Activated CD4-positive, alpha-beta T cell treated with anti-CD3 and anti-CD28 coated beads for 48 hours (primary cell): ENCODE data around the gene NPAS2.

ENCODE experiments used
- DNase-seq: peaks from one replicate; pipeline ENCODE4 v3.0.0-alpha.2; 2020

Gene NPAS2

DNA sequence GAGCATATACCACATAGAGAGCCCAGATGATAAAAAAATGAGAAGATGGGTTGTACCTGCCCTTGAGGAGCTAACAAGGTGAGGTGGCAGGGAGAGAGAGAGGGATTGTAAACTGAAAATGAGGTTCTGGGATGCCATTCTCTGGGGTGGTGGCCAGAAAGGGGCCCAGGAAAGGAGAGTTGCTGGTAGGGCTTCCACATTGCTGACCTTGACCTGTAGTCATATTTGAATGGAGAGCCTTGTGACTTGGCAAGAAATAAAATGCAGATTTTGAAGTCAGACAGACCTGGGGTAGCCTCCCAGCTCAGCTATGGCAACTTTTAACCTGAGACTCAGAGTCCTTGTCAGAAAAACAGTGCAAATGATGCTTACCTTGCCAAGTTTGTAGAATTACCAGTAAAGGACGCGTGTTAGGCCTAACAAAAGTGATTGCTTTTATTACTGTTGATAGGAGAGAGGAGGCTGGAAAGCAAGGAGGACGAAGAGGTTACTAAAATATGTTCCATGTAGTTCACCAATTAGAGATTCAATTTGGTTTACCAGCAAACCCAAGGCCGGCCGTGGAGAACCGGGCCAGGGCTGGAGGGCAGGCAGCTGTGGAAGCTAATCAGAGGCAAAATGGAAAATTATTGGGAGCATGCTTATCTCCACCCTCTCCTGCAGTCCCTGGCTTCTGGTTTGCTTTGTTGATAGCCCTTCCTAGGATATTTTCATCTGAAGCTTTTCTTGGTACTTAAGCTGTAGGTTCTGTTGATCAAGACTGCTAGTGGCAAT, 3.9 kb downstream of the NPAS2 start:
- DNase-seq, result no peak

DNA sequence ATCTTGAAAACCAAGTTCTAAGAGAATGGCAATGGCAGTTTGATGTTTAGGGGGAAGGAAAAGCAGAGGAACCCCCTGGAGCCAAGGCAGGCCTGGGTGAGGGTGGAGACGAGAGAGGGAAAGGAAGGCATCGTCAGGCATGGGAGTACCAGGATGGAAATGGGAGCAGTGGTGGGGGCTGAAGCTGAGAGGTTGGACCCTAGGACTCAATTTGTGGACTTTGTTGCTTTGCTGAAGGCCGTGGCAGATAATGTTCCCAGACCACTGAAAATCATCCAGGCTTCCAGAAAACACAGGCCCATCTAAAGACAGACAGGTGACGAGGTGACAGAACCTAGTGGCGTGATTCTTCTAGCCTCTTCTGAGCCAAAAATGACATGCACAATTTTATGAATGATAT, 4.9 kb downstream of the NPAS2 start:
- no peak for DNase-seq

DNA sequence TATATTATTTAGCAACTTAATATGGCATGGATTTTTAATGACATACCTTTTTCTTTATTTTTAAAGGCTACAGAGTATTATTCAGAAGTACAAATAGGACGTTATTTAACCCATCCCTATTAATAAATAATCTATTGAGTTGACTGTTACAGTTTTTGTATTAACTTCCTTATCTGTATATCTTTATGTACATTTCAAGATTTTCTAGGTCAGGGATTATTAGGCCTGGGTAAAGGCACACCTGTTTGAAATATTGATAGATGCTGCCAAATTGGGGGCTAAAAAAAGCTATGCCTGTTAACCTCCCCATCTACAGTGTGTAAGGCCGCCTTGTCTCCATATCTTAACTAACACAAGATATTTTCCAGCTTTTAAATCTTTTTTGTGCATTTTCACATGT, 6.6 kb downstream of the NPAS2 start:
- DNase-seq, result no peak

DNA sequence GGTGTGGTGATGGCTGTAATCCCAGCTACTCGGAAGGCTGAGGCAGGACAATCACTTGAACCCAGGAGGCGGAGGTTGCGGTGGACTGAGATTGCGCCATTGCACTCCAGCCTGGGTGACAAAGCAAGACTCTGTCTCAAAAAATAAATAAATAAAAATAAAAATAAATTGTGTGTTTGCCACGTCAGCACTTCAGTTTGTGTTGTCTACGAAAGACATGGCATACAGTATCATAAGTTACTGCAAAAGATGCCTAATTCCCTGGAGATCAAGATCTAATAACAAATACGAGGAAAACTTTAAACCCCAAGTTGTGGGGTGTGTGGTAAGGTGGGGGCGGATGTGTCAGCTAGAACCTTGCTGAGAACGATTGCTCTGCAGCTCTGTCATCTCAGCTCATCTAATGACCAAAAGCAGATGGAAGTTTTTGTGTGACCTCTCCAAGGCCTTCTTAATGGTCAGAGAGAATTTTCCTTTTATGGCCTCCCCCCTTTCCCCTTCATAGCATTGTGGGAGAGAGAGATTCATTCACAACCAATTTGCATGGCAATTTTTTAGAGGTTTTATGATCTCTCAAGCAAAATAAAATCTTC, 11.3 kb downstream of the NPAS2 start:
- no peak for DNase-seq

DNA sequence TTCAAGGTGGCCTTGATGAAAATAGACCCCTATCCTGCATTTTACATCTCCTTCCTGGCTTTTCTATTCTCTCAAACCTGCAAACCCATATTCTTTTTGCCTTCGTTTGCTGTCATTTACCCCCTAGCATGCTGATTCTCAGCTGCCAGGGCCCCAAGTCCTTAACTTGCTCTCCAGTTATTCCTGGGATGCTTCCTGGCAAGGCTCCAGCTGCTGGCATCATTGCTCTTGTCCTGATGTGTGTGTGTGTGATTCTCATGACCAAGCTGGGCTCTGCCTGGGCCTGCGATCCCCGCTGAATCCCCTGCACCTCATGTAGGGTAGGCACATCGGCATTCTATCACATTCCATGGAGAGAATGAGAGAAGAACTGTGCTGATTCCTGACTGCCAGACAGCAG, 11.9 kb downstream of the NPAS2 start:
- no peak for DNase-seq

DNA sequence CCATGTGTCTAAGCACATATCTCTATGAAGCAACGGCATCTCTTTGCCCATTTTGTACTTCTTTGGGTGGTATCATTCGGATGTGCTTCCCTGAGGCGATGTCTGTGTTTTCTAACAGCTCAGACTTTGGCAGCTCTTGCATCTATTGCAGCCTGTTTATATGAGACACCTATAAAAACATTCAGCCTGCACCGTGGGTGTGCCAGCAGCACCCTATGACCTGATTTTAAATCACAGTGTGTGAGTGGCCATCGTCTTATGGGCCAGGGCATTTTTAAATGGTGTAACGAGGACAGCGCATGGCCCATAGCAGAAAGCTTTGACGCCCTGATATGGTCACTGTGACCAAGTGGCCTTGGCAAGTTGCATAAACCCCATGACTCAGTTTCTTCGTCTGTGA, 12.9 kb downstream of the NPAS2 start:
- DNase-seq, result no peak

DNA sequence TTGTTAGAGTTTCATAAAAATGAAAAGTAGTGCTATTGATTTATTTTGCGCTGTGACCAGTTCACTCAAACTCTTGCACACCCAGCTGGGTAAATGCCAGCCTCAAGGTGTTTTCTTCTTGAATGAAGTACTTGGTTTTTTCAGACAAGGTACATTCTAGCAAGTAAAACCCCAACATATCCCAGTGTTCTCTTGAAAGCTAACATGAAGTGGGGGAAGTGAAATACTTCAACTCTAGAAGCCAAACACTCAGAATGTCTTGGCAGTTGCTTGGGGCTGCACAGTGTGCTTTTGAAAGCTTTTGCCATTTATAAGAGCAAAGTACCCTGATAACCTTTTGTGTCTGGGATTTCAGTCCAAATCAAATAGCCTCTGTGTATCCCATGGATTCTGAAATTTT, 13.4 kb downstream of the NPAS2 start:
- DNase-seq, result no peak

DNA sequence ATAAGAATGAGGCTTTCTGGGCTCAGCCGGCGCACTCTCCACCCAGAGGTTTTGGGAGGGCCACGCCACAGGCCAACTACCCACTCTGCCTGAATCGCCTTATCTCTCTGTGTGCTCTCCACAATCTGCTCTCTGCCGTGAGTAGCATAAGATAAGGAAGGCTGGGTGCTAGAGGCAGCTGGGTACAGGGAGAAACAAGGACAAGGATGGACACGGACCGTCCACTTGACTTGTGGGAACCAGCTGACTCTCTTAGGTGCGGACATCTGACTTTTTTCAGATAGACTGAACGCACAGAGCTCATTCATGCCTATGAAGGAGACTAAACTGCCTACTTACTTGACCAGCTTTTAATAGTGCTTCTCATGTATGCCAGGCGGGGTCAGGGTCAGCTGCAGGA, 14.3 kb downstream of the NPAS2 start:
- no peak for DNase-seq

DNA sequence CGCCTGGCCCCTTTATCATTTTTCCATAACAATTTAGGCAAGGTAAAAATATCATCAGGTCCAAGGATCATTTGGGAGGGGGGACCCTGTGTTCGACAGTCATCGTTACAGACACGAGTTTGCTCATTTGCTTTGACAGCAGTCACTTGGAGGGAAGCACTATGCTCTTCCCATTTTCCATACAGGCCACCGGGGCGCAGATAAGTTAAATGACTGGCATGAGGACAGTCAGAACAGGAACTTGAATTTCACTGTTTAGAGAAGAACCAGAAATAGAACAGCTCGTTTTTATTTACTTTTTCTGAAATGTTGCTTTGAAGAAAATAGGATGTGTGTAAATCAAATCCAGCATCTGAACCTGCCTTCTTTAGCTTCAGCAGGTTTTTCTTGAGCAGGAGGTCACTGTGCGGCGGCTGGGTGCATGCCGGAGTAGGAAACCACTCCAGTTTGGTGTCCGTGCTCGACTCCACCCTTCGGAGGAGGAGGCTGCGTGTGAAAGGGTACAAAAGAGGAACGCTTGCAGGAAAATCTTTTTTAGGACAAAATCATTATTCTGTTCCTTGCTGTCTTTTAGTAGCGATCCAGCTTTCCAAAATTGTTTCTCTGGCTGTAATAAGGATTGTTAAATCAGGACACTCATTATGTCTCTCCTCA, 15.2 kb downstream of the NPAS2 start:
- DNase-seq, result no peak

DNA sequence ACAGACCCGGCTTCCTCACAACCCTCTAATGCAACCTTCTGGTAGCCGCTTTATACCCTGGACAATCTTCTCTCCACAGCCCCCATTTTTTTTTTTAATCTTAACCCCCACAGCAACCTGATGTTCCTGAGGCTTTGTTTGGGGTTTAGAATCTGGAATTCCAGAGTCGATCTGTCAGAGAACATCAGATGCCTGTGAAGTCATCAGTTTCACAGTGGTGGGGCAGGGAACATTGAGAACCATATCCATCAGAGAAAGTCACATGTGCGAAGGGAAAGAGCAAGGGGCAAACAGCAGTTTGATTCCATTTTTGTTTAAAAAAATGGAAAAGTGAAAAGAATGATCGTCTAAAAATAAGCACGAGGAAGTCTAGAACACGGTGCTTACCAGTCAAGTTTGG, 20.6 kb downstream of the NPAS2 start:
- DNase-seq, result no peak

DNA sequence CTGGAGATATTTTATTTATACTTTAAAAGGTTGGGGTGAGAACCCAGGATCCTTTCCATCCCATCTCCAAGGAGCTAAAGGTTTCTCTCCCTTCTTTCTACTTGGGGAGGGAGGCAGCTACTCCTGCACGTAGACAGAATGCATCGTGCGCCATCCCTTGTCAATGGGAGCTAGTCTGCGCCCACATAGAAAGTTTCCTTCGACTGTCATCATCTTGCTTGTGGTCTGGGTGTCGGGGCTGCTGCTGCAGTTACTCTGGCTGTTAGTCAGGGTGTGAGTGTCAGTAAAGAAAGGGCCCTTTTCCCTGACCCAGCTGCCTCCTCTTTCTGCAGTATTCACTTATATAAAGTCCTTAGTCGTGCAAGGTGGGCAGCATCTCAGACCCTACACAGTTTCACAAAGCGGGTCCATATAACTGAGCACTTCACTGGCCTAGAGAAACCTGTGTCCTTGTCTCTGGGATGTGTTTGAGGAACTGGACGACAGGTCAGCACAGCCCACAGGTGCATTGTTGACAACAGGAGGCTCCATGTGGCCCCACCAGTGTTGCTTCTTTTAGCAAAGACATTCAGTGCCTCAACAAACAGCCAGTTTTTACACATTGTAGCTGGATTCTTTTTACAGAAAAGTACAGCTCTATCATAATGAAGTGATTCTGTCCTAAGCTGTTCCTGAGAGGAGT, 22.4 kb downstream of the NPAS2 start:
- no peak for DNase-seq

DNA sequence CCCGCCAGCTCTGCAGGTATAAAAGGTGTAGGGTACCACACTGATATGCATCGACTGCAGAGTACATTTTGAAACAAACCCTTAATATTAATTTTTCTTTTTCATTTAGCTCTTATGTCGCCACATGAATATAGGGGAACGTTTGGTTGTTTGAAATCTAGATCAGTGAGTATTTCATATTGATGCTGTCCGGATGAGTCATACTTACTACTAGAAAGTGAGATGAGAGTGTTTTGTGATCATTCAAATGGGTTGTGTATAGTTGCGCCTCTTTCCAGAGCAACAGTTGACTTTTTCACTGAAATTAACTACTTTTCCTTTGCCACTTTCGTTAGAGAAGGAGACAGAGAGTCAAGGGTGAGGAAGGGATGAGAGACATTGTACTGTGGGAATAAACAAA, 24.6 kb downstream of the NPAS2 start:
- DNase-seq, result no peak

DNA sequence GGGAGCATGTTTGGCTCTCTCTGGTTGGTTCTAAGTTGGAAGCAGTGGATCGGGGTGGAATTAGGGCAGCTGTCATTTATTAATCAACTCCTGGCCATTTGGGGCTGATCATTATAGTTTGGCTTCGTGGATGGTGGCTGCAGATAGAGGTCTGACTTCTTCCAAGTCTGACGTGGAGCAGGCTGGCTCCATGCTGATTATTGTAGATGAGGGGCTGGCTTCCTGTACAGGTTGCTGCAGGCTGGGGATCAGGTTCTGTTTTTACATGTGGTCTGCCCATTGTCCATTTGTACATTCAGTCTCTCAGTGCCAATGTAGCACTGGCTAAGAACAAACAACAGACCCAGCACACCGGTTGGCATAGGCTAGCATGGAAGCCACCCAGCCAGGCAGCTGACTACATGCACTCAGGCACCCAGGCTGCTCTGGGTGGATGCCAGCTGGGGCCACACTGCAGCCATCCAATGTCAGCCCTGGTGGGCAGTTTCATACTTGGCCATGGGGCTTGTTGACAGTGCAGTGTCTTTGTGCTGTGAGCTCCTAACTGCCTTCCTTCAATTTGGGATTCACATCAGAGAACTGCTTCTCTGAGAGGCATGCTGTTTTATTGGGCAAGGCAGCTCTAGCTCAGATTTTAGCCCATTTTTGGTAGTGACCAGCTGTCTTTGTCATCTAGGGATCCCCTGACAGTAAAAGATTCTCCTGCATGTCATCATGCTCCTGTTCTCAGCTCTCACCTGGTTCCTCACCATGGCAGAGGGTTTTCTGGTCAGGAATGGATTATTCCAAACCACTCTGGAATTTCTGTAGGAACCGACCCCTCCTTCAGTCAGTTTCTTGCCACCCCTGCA, 25.4 kb downstream of the NPAS2 start:
- DNase-seq, result no peak

DNA sequence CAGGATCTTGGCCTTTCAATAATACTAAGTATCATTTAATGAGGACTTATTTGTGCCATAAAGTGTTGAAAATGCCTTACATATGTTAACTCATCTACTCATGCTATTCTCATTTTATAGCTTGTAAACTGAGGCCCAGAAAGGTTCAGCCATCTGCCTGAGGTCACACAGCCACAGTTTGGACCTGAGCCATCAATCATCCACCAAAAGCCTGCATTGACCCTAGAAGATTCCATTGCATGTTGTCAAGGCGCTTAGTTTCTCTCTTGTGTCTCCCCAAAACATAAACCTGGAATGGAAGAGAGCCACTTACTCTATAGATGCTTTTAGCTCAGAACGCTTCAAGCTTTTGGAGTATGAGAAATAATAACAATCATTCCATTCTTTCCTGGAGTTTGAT, 26.8 kb downstream of the NPAS2 start:
- DNase-seq, result no peak

DNA sequence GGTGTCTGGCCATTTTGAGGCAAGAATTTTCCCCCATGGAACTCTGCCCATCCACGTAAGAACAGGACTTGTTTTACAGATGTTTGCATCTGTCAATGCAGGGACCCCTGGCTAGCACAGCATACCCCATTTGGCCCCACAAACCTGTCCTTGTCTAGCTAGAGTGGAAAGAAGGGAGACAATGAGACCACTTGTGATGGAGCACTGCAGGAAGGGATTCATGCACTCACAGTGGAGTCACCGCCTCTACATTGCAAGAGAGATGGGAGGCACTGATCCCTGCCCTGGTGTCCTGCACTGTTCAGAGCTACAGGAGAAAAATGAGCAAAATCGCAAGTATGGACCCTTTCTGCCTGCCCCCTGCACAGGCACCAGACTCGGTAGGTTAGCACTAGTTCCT, 32.5 kb downstream of the NPAS2 start:
- no peak for DNase-seq

DNA sequence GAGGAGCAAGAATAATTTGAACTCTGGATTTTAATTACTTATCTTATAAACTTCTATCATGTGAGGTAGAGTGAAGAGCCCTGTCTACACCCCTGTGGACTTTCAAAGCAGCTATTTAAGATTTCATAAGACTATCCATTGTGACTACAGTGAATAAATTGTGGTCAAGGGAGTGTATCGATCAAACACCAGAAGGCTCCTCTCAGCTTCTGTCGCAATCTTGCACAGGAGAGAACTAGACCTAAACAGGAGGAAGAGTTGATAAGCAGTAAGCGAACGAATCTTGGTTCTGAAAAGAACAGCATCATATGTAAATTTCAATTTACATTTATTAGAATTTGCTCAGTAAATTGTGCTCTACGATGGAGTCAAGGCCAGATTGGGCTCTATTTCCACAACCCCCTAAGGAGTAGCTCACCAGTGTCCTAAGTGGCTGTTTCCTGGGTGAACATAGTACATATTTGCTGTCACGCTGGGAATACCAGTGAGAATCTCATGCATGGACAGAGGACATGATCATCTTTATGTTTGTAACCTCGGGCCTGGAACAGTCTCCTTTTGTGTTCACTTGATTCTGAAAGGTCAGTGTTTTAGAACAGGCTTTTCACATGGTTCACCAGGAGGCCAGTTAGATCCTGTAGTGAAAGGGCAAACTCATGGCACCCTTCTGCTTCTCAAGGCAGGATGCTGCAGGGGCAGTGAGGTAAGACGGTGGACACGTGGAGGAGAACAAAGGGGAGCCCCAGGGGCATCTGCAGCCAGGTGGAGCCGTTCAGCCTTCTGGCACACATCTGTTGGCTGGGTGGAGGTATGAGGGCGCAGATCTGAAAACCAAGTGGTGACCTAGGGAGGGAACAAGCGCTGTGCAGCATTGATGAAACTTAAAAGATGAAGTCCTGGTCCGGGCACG, 33.3 kb downstream of the NPAS2 start:
- no peak for DNase-seq

DNA sequence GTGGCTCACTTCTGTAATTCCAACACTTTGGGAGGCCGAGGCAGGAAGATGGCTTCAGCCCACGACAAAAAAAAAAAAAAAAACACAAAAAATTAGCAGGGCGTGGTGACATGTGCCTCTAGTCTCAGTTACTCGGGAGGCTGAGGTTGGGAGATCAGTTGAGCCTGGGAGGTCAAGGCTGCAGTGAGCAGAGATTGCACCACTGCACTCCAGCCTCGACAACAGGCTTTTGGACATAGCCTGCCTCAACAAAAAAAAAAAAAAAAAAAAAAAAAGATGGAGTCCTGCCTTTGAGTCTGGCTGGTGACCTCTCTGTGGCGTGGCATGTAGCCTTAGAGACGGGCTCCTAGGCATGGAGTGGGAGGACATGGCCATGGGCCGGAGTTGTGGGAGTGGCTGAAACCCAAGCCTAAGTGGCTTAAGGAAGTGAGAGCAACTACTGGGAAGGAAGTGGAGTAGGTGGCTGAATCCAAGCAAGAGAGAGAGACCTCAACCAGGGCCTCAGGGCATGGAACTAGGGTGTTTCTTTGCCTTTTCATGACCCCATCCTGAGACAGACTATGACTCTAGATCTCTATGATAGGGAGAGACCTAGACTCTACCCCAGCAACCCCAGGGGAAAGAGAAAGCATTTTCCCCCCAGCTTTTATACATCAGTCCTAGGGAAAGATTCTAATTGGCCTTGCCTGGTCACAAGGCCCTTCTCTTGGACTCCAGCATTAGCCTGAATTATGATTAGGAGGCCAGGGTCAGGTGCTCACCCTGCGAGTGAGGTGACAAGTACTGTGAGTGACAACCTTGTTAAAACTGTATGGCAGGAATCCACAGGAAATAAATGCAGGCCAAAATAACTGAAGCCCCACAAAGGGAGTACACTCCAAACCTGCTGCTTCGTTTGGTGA, 34.2 kb downstream of the NPAS2 start:
- no peak for DNase-seq

DNA sequence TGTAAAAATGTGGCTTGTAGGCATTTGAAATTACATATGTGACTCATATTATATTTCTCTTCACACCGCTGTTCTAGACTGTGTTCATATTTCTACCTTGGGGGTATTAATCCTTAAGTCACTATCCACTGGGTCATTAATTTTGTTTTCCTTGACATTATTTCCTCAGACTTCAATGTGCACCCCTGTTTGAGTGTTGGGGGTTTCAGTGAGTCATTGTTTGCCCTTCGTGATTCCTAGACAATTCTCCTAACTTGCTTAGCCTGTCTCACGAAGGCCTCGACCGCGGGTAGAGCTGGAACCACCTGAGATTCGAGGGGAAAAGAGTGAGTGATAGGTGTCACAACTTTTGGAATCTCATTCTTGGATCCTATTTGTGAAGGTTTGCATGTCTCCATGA, 35.1 kb downstream of the NPAS2 start:
- no peak for DNase-seq

DNA sequence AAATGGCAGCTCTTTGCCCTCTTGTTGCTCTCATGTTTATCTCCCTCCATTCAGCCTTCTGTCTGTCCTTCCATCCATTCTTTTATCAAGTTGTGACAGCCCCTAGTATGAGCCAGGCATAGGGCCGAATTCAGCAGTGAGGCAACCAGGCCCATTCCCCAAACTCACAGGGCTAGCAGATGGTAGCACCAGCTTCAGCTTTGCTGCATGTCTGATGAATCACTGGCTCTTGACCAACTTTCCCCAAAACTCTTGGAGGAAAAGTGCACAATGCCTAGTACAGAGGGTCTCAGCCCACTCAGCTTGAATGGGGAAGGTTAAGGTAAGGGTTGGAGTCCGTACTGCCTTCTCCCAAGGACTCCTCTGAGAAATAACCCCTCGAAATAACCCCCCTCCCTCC, 35.7 kb downstream of the NPAS2 start:
- DNase-seq, result no peak

DNA sequence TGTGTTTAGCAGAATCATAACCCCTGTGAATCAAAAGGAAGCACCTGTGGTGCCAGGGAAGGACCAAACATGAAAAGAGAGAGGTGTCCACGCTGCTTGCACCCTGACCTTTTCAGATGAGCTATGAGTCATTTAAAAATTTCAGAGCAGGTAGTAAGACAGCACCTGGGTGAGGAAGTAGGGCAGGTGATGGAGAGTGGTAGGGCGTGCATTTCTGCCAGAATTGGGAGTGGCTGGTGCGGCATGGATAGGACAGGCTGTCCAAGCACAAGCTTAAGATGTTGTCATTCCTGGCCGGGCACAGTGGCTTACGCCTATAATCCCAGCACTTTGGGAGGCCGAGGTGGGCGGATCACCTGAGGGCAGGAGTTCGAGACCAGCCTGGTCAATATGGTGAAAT, 36.8 kb downstream of the NPAS2 start:
- no peak for DNase-seq

DNA sequence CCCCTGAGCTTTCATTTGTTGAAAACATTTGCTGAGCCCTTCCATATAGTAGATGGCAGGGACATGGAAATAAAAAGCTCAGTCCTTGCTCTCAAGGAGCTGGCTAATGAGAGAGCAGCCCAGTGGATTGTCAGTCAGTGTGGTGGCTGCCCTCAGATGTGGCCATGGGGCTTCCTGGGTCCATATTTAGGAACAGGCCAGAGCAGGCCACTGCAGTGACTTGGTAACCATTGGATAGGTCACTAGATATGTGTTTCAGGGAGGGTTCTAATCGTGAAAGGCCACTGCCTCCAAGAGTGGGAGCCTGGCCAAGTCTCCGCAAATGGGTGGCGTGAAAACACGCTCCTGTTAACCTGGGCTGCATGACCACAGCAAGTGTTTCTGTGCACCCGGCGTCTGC, 37.4 kb downstream of the NPAS2 start:
- DNase-seq, result no peak
